ENCODE results near the gene FBXO46. TPM values are rescaled to one million over a fixed set of nuclear protein-coding genes. Genes with fewer than 3 reads are reported as not detected.

The FBXO46 gene
- total RNA-seq, 2 experiments from 2014 or later: 27.5 to 32.2 TPM

GRCh38 chr19:45710356-45711130, 20.2 kb downstream of the FBXO46 start:
- Histone ChIP-seq H2AFZ (ENCODE audit: low read length) (no peak overlapping the region), H3K36me3 (ENCODE audit: insufficient read depth, low read length) (peaks cover 32% of the 10 kb centered on the region), H3K9me2 (ENCODE audit: insufficient read depth, low read length) (no peaks in the 10 kb centered on the region), H3K9me3 (ENCODE audit: low read length) (peaks cover 6% of the 10 kb centered on the region; the same call in 1 of the 2 replicates), H3K4me3 (ENCODE audit: low read depth, low read length, poor library complexity, severe bottlenecking) (peak overlapping the region; percentile 31), H3K27ac (ENCODE audit: low read depth, low read length, poor library complexity, severe bottlenecking) (peak overlapping the region; percentile 59), H3K4me1 (ENCODE audit: insufficient read depth, low read length, poor library complexity, severe bottlenecking) (peaks cover 64% of the 10 kb centered on the region), H3K79me2 (ENCODE audit: insufficient read depth, low read depth, low read length) (peaks cover 32% of the 10 kb centered on the region; the same call in 1 of the 2 replicates), H4K20me1 (ENCODE audit: insufficient read depth, low read length) (no peaks in the 10 kb centered on the region), H3K4me2 (ENCODE audit: low read length) (peak overlapping the region; percentile 57)
- ChIA-PET POLR2A (interaction anchor here (0.6 to 1.6 kb wide), 8 partner anchors 11 to 125 kb away, joined by 3 to 10 read pairs (median 4); partner anchors contain the start of genes FBXO46 and QPCTL), CTCF (ENCODE audit: unreplicated experiment) (interaction anchor here (0.6 to 1.4 kb wide), 2 partner anchors 19 to 36 kb away, joined by 3 read pairs; partner anchors contain the start of genes QPCTL and SNRPD2)
- intact Hi-C loops (cut with micrococcal nuclease; ENCODE audit: unreplicated experiment): no loop called here
- BruUV-seq (replicated peaks): no TSS peak
- peak; percentile 25 for DNase-seq (ENCODE audit: low spot score)
- no peak for TF ChIP-seq CTCF (conservative IDR thresholded peaks at IDR 0.05; ENCODE audit: low read length)
- no peak for TF ChIP-seq EZH2phosphoT487 (IDR thresholded peaks at IDR 0.05; ENCODE audit: borderline replicate concordance, low read depth, low read length)

GRCh38 chr19:45705710-45706415, 24.8 kb downstream of the FBXO46 start:
- ChIA-PET POLR2A (interaction anchor here (2.2 kb wide), 1 partner anchor 14 kb away, joined by 16 read pairs; the partner anchor contains the start of genes QPCTL and SNRPD2), CTCF (ENCODE audit: unreplicated experiment) (no interaction called here)
- Histone ChIP-seq H3K4me2 (ENCODE audit: low read length) (peak overlapping the region; percentile 80), H3K4me1 (ENCODE audit: insufficient read depth, low read length, poor library complexity, severe bottlenecking) (peaks cover 55% of the 10 kb centered on the region), H2AFZ (ENCODE audit: low read length) (no peak overlapping the region), H3K9me2 (ENCODE audit: insufficient read depth, low read length) (no peaks in the 10 kb centered on the region), H3K9me3 (ENCODE audit: low read length) (peaks cover 15% of the 10 kb centered on the region), H4K20me1 (ENCODE audit: insufficient read depth, low read length) (no peaks in the 10 kb centered on the region), H3K27ac (ENCODE audit: low read depth, low read length, poor library complexity, severe bottlenecking) (peak overlapping the region; percentile 98), H3K4me3 (ENCODE audit: low read depth, low read length, poor library complexity, severe bottlenecking) (peak overlapping the region; percentile 56), H3K79me2 (ENCODE audit: insufficient read depth, low read depth, low read length) (peaks cover 17% of the 10 kb centered on the region; the same call in 1 of the 2 replicates), H3K36me3 (ENCODE audit: insufficient read depth, low read length) (peaks cover 64% of the 10 kb centered on the region)
- BruUV-seq (replicated peaks): no TSS peak
- intact Hi-C loops (cut with micrococcal nuclease; ENCODE audit: unreplicated experiment): loop anchor here (1.0 to 10.0 kb wide), 3 partner anchors 35 to 179 kb away; partner anchors contain the start of genes IRF2BP1 and SIX5
- TF ChIP-seq CTCF (conservative IDR thresholded peaks at IDR 0.05; ENCODE audit: low read length) (no peak), EZH2phosphoT487 (IDR thresholded peaks at IDR 0.05; ENCODE audit: borderline replicate concordance, low read depth, low read length) (no peak)
- DNase-seq (ENCODE audit: low spot score): no peak
